ENCODE results near the gene TCIRG1.
A peak's percentile ranks its signal among the peaks of the same experiment; 100 is the strongest.

The TCIRG1 gene

DNA sequence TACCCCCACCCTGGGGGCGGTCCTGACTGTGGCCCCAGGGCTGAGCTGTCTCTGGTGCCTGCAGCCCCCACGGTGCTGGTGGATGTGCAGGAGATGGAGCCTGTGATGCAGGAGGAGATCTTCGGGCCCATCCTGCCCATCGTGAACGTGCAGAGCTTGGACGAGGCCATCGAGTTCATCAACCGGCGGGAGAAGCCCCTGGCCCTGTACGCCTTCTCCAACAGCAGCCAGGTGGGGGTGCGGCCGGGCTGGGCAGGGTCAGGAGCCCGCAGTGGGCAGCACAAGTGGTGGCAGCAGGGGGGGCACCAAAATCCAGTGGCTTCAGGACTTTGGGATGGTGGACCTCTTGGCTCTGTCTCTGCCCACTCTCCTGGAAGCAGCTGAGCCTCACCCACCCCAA is 16.3 kb upstream of the TCIRG1 start:
- H3K4me3 ChIP-seq (ENCODE audit: low read length) = no peak overlapping the region
- DNase-seq (ENCODE audit: low read depth) = no peak
- H3K9me3 ChIP-seq (ENCODE audit: control insufficient read depth, low read length) = no peaks in the 10 kb centered on the region

DNA sequence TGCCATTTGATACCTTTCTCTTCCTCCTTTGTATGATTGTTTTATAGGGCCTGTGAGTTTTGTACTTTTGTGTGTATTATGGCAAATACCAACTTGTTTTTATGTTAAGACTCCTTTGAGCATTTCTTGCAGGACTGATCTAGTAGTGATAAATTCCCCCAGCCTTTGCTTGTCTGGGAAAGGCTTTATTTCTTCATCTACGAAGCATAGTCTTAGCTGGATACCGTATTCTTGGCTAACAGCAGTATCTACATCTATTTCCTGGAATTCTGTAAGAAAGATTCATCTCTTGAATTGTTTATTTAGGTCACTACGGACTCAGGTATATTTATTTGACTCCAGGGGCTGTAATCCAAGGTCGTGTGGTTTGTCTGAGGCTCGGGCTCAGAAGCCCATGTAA is 14.3 kb upstream of the TCIRG1 start:
- peaks cover 29% of the 10 kb centered on the region for H3K4me1 ChIP-seq (ENCODE audit: control insufficient read depth, insufficient read depth, low read length)
- H3K27me3 ChIP-seq (replicated peaks; ENCODE audit: control insufficient read depth, insufficient read depth, low read length) = no peaks in the 10 kb centered on the region
- DNase-seq (ENCODE audit: low read depth) = no peak
- H3K36me3 ChIP-seq (ENCODE audit: control insufficient read depth, insufficient read depth, low read length, severe bottlenecking) = no peaks in the 10 kb centered on the region
- no peak overlapping the region for H3K9ac ChIP-seq (ENCODE audit: low read length)
- no peak overlapping the region for H3K4me3 ChIP-seq (ENCODE audit: low read length)
- H3K9me3 ChIP-seq (ENCODE audit: control insufficient read depth, low read length) = no peaks in the 10 kb centered on the region

More for the DNA sequence above, 16.3 kb upstream of the TCIRG1 start:
- Histone ChIP-seq H3K36me3 (ENCODE audit: control insufficient read depth, insufficient read depth, low read length, severe bottlenecking) (no peaks in the 10 kb centered on the region), H3K9ac (ENCODE audit: low read length) (no peak overlapping the region), H3K4me1 (ENCODE audit: control insufficient read depth, insufficient read depth, low read length) (peaks cover 10% of the 10 kb centered on the region), H3K27me3 (replicated peaks; ENCODE audit: control insufficient read depth, insufficient read depth, low read length) (no peaks in the 10 kb centered on the region)

DNA sequence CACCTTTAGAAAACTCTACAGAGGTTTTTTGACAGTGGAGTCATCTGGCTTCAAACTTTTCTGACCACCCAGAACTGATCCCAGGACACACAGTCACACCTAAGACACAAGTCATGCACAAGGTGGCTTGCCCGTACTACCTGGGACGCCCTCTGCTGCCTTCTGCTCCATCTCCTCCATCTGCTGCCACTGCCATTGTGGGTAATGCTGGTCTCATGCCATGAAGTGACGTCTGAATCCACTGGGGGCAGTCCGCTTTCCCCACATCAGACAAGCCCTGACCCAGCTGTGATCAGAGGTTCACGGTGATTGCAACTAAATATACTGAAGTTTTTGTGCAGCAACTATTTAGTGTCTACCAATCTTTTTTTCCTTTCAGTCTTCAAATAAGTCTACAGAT is 13.8 kb upstream of the TCIRG1 start:
- H3K4me3 ChIP-seq (ENCODE audit: low read length) = no peak overlapping the region
- no peaks in the 10 kb centered on the region for H3K36me3 ChIP-seq (ENCODE audit: control insufficient read depth, insufficient read depth, low read length, severe bottlenecking)
- no peaks in the 10 kb centered on the region for H3K9me3 ChIP-seq (ENCODE audit: control insufficient read depth, low read length)
- no peak for DNase-seq (ENCODE audit: low read depth)
- no peak overlapping the region for H3K9ac ChIP-seq (ENCODE audit: low read length)
- H3K27me3 ChIP-seq (replicated peaks; ENCODE audit: control insufficient read depth, insufficient read depth, low read length) = no peaks in the 10 kb centered on the region
- peaks cover 34% of the 10 kb centered on the region for H3K4me1 ChIP-seq (ENCODE audit: control insufficient read depth, insufficient read depth, low read length)

DNA sequence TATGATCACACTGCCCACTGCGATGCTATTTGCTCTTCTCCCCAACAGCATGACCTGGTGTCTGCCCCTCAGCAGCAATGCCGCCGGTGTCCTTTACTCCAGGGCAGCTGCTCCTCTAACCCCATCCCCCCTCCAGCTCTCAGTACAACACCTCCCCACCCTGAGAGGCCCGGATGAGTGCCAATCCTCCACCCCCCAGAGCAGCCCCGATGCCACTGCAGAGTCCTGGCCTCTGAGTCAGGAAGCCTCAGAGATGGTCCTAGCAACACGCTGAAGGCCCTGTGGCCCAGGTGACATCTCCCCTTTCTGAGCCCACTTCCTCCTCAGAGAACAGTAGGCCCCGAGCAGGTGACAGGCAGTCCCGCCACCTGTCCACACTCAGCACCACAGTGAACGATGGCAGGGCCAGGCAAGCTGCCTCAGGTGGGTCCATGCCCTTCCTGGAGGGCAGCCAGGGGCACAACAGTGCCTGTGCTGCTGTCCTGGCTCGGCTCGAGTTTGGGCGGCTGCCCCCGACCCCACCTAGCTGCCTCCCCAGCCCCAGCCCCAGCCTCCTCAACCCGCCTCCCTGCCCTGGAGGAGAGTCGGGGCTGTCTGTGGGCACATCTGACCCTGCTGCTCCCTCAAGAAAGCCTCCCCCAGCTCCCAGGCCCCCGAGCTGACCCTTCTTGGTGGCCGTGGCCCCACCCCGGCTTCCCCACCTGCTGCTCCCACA is 12.3 kb upstream of the TCIRG1 start:
- Histone ChIP-seq H3K27me3 (replicated peaks; ENCODE audit: control insufficient read depth, insufficient read depth, low read length) (no peaks in the 10 kb centered on the region), H3K9ac (ENCODE audit: low read length) (no peak overlapping the region), H3K36me3 (ENCODE audit: control insufficient read depth, insufficient read depth, low read length, severe bottlenecking) (no peaks in the 10 kb centered on the region), H3K4me3 (ENCODE audit: low read length) (no peak overlapping the region), H3K9me3 (ENCODE audit: control insufficient read depth, low read length) (no peaks in the 10 kb centered on the region), H3K4me1 (ENCODE audit: control insufficient read depth, insufficient read depth, low read length) (peaks cover 33% of the 10 kb centered on the region)
- DNase-seq (ENCODE audit: low read depth) = no peak

DNA sequence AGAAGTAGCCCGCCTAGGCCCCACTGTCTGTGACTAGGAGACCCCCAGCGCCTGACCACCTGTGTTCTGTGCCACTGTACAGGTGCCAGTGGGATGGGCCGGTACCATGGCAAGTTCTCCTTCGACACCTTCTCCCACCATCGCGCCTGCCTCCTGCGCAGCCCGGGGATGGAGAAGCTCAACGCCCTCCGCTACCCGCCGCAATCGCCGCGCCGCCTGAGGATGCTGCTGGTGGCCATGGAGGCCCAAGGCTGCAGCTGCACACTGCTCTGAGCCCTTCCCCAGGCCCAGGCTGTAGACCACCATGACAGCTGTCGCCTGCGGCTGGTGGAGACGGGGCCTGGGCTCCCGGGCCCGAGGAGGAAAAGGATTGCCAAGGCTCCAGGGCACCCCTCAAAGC is 11.2 kb upstream of the TCIRG1 start:
- Histone ChIP-seq H3K4me3 (ENCODE audit: low read length) (no peak overlapping the region), H3K9ac (ENCODE audit: low read length) (peak overlapping the region; percentile 57), H3K4me1 (ENCODE audit: control insufficient read depth, insufficient read depth, low read length) (peaks cover 37% of the 10 kb centered on the region), H3K36me3 (ENCODE audit: control insufficient read depth, insufficient read depth, low read length, severe bottlenecking) (no peaks in the 10 kb centered on the region), H3K9me3 (ENCODE audit: control insufficient read depth, low read length) (no peaks in the 10 kb centered on the region), H3K27me3 (replicated peaks; ENCODE audit: control insufficient read depth, insufficient read depth, low read length) (no peaks in the 10 kb centered on the region)
- no peak for DNase-seq (ENCODE audit: low read depth)

DNA sequence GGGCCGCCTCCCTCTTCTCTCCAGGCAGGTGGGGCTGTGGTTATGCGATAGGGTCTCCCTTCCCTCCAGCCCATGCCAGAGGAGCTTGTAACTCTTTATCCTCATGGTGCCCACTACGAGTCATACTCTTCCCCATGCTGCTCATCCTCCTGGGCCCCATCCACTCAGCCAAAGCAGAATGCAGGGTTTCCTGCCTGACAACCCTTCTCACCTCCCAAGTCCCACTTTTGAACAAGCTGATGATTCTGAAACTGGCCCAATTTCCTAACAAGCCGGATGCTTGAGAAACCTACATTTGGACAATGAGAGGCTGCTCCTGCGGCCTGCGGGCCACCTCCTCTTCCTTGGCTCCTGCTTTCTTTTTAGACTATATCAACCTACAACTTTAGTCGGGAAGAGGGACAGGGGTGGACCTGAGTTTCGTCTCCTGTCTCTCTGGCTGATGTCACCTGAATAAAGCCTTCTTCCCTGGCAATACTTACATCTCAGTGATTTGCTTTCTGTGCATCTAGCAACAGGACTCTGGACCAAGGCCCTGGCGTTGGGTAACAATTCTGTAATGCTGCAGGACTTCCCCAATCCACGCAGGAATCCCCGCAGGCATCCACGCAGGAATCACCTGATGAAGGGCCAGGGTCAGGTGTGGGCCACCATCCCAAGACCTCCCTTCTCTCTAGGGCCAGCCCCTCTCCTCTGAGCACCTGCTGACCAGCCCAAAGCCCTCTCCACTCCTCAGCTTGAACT is 9.9 kb upstream of the TCIRG1 start:
- Histone ChIP-seq H3K4me3 (ENCODE audit: low read length) (peak overlapping the region; percentile 98), H3K9ac (ENCODE audit: low read length) (peak overlapping the region; percentile 88), H3K27me3 (replicated peaks; ENCODE audit: control insufficient read depth, insufficient read depth, low read length) (no peaks in the 10 kb centered on the region), H3K4me1 (ENCODE audit: control insufficient read depth, insufficient read depth, low read length) (peaks cover 50% of the 10 kb centered on the region), H3K36me3 (ENCODE audit: control insufficient read depth, insufficient read depth, low read length, severe bottlenecking) (no peaks in the 10 kb centered on the region), H3K9me3 (ENCODE audit: control insufficient read depth, low read length) (no peaks in the 10 kb centered on the region)
- DNase-seq (ENCODE audit: low read depth) = no peak

DNA sequence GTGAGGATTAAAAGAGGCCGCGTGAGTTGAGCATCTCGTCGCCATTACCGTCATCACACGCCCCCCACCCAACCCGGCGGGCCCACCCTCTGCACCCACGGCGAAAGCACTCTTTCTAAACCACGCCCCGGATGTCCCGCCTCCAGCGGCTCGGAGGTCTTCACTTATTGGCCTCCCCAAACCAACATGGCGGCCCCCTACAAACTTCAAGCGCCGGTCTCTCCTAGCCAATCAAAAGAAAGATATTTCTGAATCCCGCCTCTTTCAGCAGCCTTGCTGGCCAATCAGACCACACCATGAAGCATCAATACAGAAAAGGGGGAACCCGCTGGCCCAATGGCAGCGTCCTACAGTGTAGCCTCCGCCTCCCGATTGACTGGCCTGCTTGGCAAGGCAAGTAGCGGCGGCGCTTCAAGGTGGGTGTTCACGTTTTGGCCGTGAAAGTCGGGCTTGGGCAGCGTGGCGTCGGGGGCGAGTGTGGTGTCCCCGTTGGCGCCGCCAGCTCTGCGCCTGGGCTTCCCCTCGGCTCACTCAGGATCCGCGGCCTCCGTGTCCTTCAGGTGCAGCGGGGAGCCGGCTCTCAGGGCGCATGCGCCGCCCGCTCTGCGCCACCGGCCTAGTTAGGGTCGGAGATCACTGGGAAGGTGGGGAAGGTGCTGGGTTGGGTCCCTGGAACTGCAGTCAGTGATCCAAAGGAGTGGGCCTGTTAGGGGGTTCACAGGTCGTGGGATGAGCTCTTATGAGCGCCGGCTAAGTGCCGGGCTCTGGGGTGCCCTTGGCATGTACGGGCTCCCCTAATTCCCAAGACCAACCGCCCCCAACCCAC is 8.3 kb upstream of the TCIRG1 start, which contains the start of gene NDUFS8:
TSS of gene NDUFS8 (plus strand) at position 364 of the 826 bp plus-strand sequence. CDS start 1,471 bp downstream, outside the sequence.
- peaks cover 3% of the 10 kb centered on the region for H3K36me3 ChIP-seq (ENCODE audit: control insufficient read depth, insufficient read depth, low read length, severe bottlenecking)
- H3K4me1 ChIP-seq (ENCODE audit: control insufficient read depth, insufficient read depth, low read length) = peaks cover 53% of the 10 kb centered on the region
- peak within 1 kb of the TSS; percentile 98 for H3K4me3 ChIP-seq (ENCODE audit: low read length)
- peak within 1 kb of the TSS; percentile 99 for H3K9ac ChIP-seq (ENCODE audit: low read length)
- peak; percentile 99 for DNase-seq (ENCODE audit: low read depth)
- H3K9me3 ChIP-seq (ENCODE audit: control insufficient read depth, low read length) = no peaks in the 10 kb centered on the region
- no peaks in the 10 kb centered on the region for H3K27me3 ChIP-seq (replicated peaks; ENCODE audit: control insufficient read depth, insufficient read depth, low read length)

DNA sequence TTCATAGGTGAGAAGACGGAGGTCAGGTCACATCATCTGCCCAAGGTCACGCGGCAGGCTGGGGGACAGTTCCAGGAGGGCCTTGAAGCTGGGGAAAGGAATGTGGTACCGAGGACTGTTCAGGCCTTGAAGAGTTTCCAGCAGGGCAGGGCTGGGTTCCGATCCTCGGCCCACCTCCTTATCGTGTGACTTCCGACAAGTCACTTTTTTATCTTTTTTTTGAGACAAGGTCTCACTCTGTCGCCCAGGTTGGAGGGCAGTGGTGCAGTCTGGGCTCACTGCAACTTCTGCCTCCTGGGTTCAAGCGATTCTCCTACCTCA is 7.7 kb upstream of the TCIRG1 start:
- Histone ChIP-seq H3K4me3 (ENCODE audit: low read length) (peak overlapping the region; percentile 98), H3K27me3 (replicated peaks; ENCODE audit: control insufficient read depth, insufficient read depth, low read length) (no peaks in the 10 kb centered on the region), H3K36me3 (ENCODE audit: control insufficient read depth, insufficient read depth, low read length, severe bottlenecking) (peaks cover 3% of the 10 kb centered on the region), H3K9me3 (ENCODE audit: control insufficient read depth, low read length) (no peaks in the 10 kb centered on the region), H3K9ac (ENCODE audit: low read length) (peak overlapping the region; percentile 99), H3K4me1 (ENCODE audit: control insufficient read depth, insufficient read depth, low read length) (peaks cover 53% of the 10 kb centered on the region)
- peak; percentile 41 for DNase-seq (ENCODE audit: low read depth)

DNA sequence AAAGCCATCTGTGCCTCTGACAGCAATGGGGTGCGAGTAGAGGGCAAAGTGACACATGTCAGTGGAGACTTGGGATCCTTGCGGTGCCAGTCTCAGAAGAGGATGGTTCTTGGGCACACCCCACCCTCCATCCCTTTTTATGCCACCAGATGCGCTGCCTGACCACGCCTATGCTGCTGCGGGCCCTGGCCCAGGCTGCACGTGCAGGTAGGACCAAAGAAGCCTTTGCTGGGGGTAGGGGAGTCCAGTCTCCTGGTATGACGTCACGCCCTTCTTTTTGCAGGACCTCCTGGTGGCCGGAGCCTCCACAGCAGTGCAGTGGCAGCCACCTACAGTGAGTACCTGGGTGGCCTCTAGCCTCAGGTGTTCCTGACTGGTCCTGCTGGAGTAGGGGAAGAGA is 6.8 kb upstream of the TCIRG1 start:
- H3K36me3 ChIP-seq (ENCODE audit: control insufficient read depth, insufficient read depth, low read length, severe bottlenecking) = peaks cover 3% of the 10 kb centered on the region
- H3K9ac ChIP-seq (ENCODE audit: low read length) = peak overlapping the region; percentile 3
- no peaks in the 10 kb centered on the region for H3K27me3 ChIP-seq (replicated peaks; ENCODE audit: control insufficient read depth, insufficient read depth, low read length)
- H3K9me3 ChIP-seq (ENCODE audit: control insufficient read depth, low read length) = no peaks in the 10 kb centered on the region
- no peak for DNase-seq (ENCODE audit: low read depth)
- peaks cover 53% of the 10 kb centered on the region for H3K4me1 ChIP-seq (ENCODE audit: control insufficient read depth, insufficient read depth, low read length)
- H3K4me3 ChIP-seq (ENCODE audit: low read length) = no peak overlapping the region

DNA sequence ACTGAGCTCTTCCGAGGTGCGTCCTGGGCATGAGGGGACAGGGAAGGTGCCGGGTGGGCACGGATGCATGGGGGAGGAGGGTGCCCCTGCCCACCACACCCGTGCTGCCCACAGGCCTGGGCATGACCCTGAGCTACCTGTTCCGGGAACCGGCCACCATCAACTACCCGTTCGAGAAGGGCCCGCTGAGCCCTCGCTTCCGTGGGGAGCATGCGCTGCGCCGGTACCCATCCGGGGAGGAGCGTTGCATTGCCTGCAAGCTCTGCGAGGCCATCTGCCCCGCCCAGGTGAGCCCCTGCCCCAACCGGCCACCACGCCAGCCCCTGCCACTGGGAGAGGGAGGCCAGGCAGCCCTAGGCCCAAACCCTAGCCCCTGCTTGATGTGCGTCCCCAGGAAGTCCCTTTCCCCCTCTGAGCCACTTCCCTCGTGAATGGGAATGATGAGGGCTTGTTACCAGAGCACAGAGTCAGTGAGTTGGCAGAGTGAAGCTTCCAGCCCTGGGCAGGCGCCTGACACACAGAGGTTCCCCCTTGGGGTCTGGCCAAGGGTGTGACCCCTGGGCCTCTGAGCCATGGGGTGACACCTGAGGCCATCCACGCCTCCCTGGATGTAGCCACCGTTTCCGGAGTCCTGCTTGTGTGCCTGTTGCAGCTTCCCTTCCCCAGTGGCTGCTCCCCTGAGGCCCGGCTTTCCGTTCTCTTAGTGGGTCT is 5.7 kb upstream of the TCIRG1 start:
- no peaks in the 10 kb centered on the region for H3K27me3 ChIP-seq (replicated peaks; ENCODE audit: control insufficient read depth, insufficient read depth, low read length)
- DNase-seq (ENCODE audit: low read depth) = no peak

DNA sequence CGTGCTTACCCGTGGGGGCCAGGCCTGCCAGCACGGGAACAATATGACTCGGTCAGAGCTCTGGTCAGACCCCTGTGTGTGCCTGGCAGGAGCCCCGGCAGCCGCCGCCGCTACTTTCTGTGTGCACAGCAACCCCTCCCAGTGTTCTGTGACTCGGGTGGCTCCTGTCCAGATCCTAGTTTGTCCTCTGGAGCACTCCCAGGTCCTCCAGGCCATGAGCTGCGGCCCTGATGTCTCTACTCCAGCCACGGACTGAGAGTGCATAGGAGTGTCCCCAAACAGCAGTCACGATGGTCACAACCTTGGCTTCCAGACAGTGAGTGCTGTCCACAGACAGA is 5.1 kb upstream of the TCIRG1 start:
- no peaks in the 10 kb centered on the region for H3K27me3 ChIP-seq (replicated peaks; ENCODE audit: control insufficient read depth, insufficient read depth, low read length)
- H3K4me3 ChIP-seq (ENCODE audit: low read length) = no peak overlapping the region
- H3K4me1 ChIP-seq (ENCODE audit: control insufficient read depth, insufficient read depth, low read length) = peaks cover 51% of the 10 kb centered on the region
- no peaks in the 10 kb centered on the region for H3K9me3 ChIP-seq (ENCODE audit: control insufficient read depth, low read length)
- peak overlapping the region; percentile 53 for H3K9ac ChIP-seq (ENCODE audit: low read length)
- DNase-seq (ENCODE audit: low read depth) = no peak
- H3K36me3 ChIP-seq (ENCODE audit: control insufficient read depth, insufficient read depth, low read length, severe bottlenecking) = peaks cover 3% of the 10 kb centered on the region

More for the DNA sequence above, 5.7 kb upstream of the TCIRG1 start:
- peak overlapping the region; percentile 53 for H3K9ac ChIP-seq (ENCODE audit: low read length)
- H3K4me3 ChIP-seq (ENCODE audit: low read length) = peak overlapping the region; percentile 24
- H3K36me3 ChIP-seq (ENCODE audit: control insufficient read depth, insufficient read depth, low read length, severe bottlenecking) = peaks cover 3% of the 10 kb centered on the region
- H3K9me3 ChIP-seq (ENCODE audit: control insufficient read depth, low read length) = no peaks in the 10 kb centered on the region
- peaks cover 51% of the 10 kb centered on the region for H3K4me1 ChIP-seq (ENCODE audit: control insufficient read depth, insufficient read depth, low read length)

Measured in adipocyte (in vitro differentiated cells).